PC-3 (cell line): ENCODE data around the gene BAG3. TPM values are rescaled to one million over a fixed set of nuclear protein-coding genes. Genes with fewer than 3 reads are reported as not detected.
A peak's percentile ranks its signal among the peaks of the same experiment; 100 is the strongest.

Experiments used
- ATAC-seq: fragments of 200-7000 bp; cut with Tn5 transposase; 2 replicates; pipeline ENCODE4 v1.9.1; 2020; ENCODE audit warnings: mild to moderate bottlenecking, moderate library complexity
- BruUV-seq: library from RNA; stranded (reverse); fragments of 400-500 nt; replicated peaks from 2 replicates; lab custom pipeline; 2021; lab: Mats Ljungman, UMichigan
- CTCF ChIA-PET: fragments of 300-600 bp; sonication (Branson Sonifier 250); formaldehyde crosslinking; loops from one replicate; lab custom pipeline; 2022; ENCODE audit warnings: antibody characterized with exemption; lab: Charles Lee
- POLR2A ChIA-PET: fragments of 300-600 bp; sonication (Branson Sonifier 250); formaldehyde crosslinking; loops from one replicate; lab custom pipeline; 2022; ENCODE audit warnings: antibody characterized with exemption; ENCODE audit not compliant: unreplicated experiment; lab: Charles Lee
- DNase-seq: peaks from one replicate; pipeline ENCODE4 v3.0.0-alpha.2; 2015
- H2AFZ ChIP-seq: fragments of 300-600 bp; sonication (generic); 2 replicates; pipeline ENCODE4 v1.6.0; 2016; ENCODE audit warnings: antibody characterized with exemption, low read length
- H3F3A ChIP-seq: fragments of 300-600 bp; sonication (generic); one replicate; pipeline ENCODE4 v1.6.0; 2017; ENCODE audit warnings: antibody characterized with exemption, low read length, control low read depth, mild to moderate bottlenecking; ENCODE audit not compliant: unreplicated experiment
- H3K27ac ChIP-seq: fragments of 300-600 bp; sonication (generic); 2 replicates; pipeline ENCODE4 v1.5.1; 2016; ENCODE audit warnings: mild to moderate bottlenecking, low read length
- H3K27me3 ChIP-seq: fragments of 300-600 bp; sonication (generic); 2 replicates; pipeline ENCODE4 v1.6.1; 2016; ENCODE audit warnings: low read length, mixed read lengths
- H3K36me3 ChIP-seq: fragments of 300-600 bp; sonication (generic); 2 replicates; pipeline ENCODE4 v1.6.1; 2016; ENCODE audit warnings: low read depth, mixed run types, low read length, mixed read lengths
- H3K4me1 ChIP-seq: fragments of 300-600 bp; sonication (generic); 2 replicates; pipeline ENCODE4 v1.5.1; 2016; ENCODE audit warnings: low read length; ENCODE audit not compliant: insufficient read depth
- H3K4me2 ChIP-seq: fragments of 300-600 bp; sonication (generic); 2 replicates; pipeline ENCODE4 v1.6.0; 2016; ENCODE audit warnings: low read length
- H3K4me3 ChIP-seq: fragments of 300-600 bp; sonication (generic); 2 replicates; pipeline ENCODE4 v1.5.1; 2016; ENCODE audit warnings: mild to moderate bottlenecking, low read length, mixed read lengths
- H3K79me2 ChIP-seq: fragments of 300-600 bp; sonication (generic); 2 replicates; pipeline ENCODE4 v1.6.1; 2017; ENCODE audit warnings: low read length, mixed read lengths
- H3K9ac ChIP-seq: fragments of 300-600 bp; sonication (generic); 2 replicates; pipeline ENCODE4 v1.6.0; 2016; ENCODE audit warnings: mild to moderate bottlenecking, low read length
- H3K9me2 ChIP-seq: fragments of 300-600 bp; sonication (generic); replicated peaks from 2 replicates; pipeline ENCODE4 v1.6.1; 2016; ENCODE audit warnings: mixed run types, low read length, mixed read lengths
- H3K9me3 ChIP-seq: fragments of 300-600 bp; sonication (generic); 2 replicates; pipeline ENCODE4 v1.6.1; 2016; ENCODE audit warnings: low read length, mixed read lengths
- H4K20me1 ChIP-seq: fragments of 300-600 bp; sonication (generic); 2 replicates; pipeline ENCODE4 v1.6.1; 2016; ENCODE audit warnings: low read length, mixed read lengths
- CTCF ChIP-seq: fragments of 300-600 bp; sonication (generic); conservative IDR thresholded peaks from 2 replicates; pipeline ENCODE4 v1.5.1; 2017; ENCODE audit warnings: antibody characterized with exemption, low read depth, mild to moderate bottlenecking, low read length
- EZH2 ChIP-seq: fragments of 300-600 bp; sonication (generic); IDR thresholded peaks from one replicate; pipeline ENCODE4 v1.6.1; 2017; ENCODE audit warnings: antibody characterized with exemption, mild to moderate bottlenecking, low read length; ENCODE audit not compliant: unreplicated experiment
- EZH2phosphoT487 ChIP-seq: fragments of 300-600 bp; sonication (generic); IDR thresholded peaks from 2 replicates; pipeline ENCODE4 v1.6.1; 2018; ENCODE audit warnings: mild to moderate bottlenecking, antibody characterized with exemption, low read length, borderline replicate concordance
- intact Hi-C: fragments of 100-400 bp; cut with micrococcal nuclease; formaldehyde crosslinking; loops from 2 replicates; pipeline ENCODE4 v1.9.0; 2023
- total RNA-seq: library from RNA; depleted of rRNA; stranded (reverse); fragments of >200 nt; gene quantifications from 2 replicates; pipeline ENCODE4 v1.2.3, GENCODE V29; 2014

Gene BAG3
- total RNA-seq, 1 experiment from 2014 or later, result 47.1 TPM

GRCh38 chr10:119686465-119687191, 35.4 kb downstream of the BAG3 start:
- Histone ChIP-seq H3K4me3 (peak overlapping the region; percentile 59), H3K27ac (peak overlapping the region; percentile 98), H3K9me3 (no peaks in the 10 kb centered on the region), H3K79me2 (no peaks in the 10 kb centered on the region), H3K4me2 (peak overlapping the region; percentile 87), H3K27me3 (no peaks in the 10 kb centered on the region), H3K4me1 (peaks cover 30% of the 10 kb centered on the region), H3K9ac (peak overlapping the region; percentile 86), H3K9me2 (no peaks in the 10 kb centered on the region), H3F3A (peaks cover under 1% of the 10 kb centered on the region), H4K20me1 (no peaks in the 10 kb centered on the region), H2AFZ (peak overlapping the region; percentile 60), H3K36me3 (no peaks in the 10 kb centered on the region)
- ATAC-seq, result peak; percentile 82
- TF ChIP-seq EZH2 (no peak), CTCF (peak; percentile 81)
- no TSS peak for BruUV-seq
- intact Hi-C loops, result loop anchor here (1.0 to 5.0 kb wide), 4 partner anchors 40 to 186 kb away; partner anchors contain the start of genes INPP5F and MCMBP
- POLR2A ChIA-PET, result interaction anchor here (0.6 to 1.4 kb wide), 3 partner anchors 18 to 147 kb away, joined by 3 to 4 read pairs (median 3); partner anchors contain the start of gene INPP5F
- CTCF ChIA-PET, result interaction anchor here (1.0 to 1.4 kb wide), 3 partner anchors 39 to 78 kb away, joined by 6 to 11 read pairs (median 7); partner anchors contain the start of gene INPP5F
- peak; percentile 92 for DNase-seq

GRCh38 chr10:119687192-119688032, 36.2 kb downstream of the BAG3 start:
- peak overlapping the region; percentile 98 for H3K27ac ChIP-seq
- H3K9me2 ChIP-seq, result no peaks in the 10 kb centered on the region
- no peaks in the 10 kb centered on the region for H4K20me1 ChIP-seq
- H3F3A ChIP-seq, result no peaks in the 10 kb centered on the region
- TSS peak; percentile 88 for BruUV-seq
- POLR2A ChIA-PET, result interaction anchor here (0.5 to 1.4 kb wide), 4 partner anchors 17 to 147 kb away, joined by 3 to 4 read pairs (median 4); partner anchors contain the start of gene INPP5F
- ATAC-seq, result peak; percentile 2; the same call in 1 of the 2 replicates
- H3K36me3 ChIP-seq, result no peaks in the 10 kb centered on the region
- H3K9ac ChIP-seq, result peak overlapping the region; percentile 86
- DNase-seq, result peak; percentile 31
- peaks cover 23% of the 10 kb centered on the region for H3K4me1 ChIP-seq
- H3K9me3 ChIP-seq, result no peaks in the 10 kb centered on the region
- H3K4me3 ChIP-seq, result peak overlapping the region; percentile 59
- intact Hi-C loops, result loop anchor here (5.0 kb wide), 2 partner anchors 170 to 185 kb away; partner anchors contain the start of gene MCMBP
- no peak for TF ChIP-seq EZH2
- no peak for TF ChIP-seq CTCF
- TF ChIP-seq EZH2phosphoT487, result no peak
- H3K4me2 ChIP-seq, result peak overlapping the region; percentile 87
- H3K79me2 ChIP-seq, result no peaks in the 10 kb centered on the region
- CTCF ChIA-PET, result interaction anchor here (1.0 to 1.4 kb wide), 3 partner anchors 38 to 79 kb away, joined by 6 to 11 read pairs (median 7); partner anchors contain the start of gene INPP5F
- H3K27me3 ChIP-seq, result no peaks in the 10 kb centered on the region
- peak overlapping the region; percentile 60 for H2AFZ ChIP-seq
